Measurements from ENCODE around the gene OR6N1.

OR6N1 gene

DNA sequence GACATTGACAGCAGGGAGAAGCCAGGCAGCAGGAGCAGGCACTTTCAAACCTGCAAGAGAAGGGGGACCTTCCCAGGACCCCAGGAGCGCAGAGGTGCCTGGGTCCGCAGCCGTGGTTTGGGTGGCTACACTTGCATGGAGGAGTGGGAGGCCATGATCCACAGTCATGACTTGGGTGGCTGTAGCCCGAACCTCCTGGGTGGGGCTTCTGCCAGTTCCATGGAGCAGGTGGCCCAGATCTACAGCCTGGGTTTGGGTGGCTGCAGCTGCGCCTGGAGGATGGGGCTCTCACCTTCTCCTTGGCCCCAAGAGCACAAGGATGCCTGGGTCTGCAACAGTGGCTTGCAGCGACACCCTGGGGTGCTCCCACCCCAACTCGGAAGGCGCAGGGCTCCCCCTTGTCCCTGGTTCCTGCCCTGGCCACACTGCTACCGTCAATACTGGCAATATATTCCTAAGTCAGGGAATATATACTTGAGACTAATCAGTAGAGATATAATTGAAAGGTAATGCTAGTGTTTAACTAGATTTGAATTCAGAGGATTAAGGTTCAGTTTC lies 19.8 kb downstream of the OR6N1 start:
- no peak for DNase-seq (ENCODE audit: low read depth, low spot score)

- DNase-seq (ENCODE audit: low read depth, low spot score) = no peak
Observed at GRCh38 chr1:158735848-158736247, 36.1 kb downstream of the OR6N1 start.

- DNase-seq (ENCODE audit: low read depth, low spot score) = no peak
Observed at GRCh38 chr1:158732524-158732923, 39.5 kb downstream of the OR6N1 start.

- DNase-seq (ENCODE audit: low read depth, low spot score) = no peak
Observed at GRCh38 chr1:158731707-158732106, 40.3 kb downstream of the OR6N1 start.

- no peak for DNase-seq (ENCODE audit: low read depth, low spot score)
Observed at GRCh38 chr1:158730453-158730852, 41.5 kb downstream of the OR6N1 start.

DNA sequence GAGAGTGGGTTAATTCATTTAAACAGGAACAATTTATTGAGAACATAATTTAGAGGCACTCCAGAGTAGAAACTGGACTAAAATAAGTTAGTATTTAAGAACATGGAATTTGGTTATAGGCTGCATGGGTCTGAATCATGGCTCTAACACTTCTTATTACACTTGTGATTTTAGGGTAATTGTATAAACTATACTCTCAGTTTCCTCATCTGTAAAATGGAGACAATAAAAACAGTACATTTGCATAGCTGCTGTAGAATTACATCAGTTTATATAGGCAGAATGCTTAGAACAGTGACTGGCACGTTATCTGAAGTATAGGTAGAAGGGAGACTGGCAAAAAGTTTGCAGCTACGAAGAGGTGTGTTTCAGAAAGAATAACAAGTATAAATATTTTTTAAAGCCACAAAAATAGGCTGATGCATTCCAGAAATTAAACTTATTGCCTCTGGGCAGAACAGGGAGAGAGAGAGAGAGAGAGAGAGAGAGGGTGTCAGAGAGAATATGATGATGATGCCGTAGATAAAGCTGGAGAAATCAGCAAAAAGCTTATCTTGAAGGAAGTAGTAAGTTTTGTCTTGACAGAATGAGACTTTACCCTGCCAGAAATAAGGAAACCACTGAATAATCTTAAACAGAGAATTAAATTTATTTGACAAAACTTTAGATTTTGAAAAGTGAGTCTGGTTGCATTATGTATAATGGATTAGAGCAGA lies 43.3 kb downstream of the OR6N1 start:
- DNase-seq (ENCODE audit: low read depth, low spot score) = no peak

- no peak for DNase-seq (ENCODE audit: low read depth, low spot score)
Observed at GRCh38 chr1:158724442-158724841, 47.6 kb downstream of the OR6N1 start.

DNA sequence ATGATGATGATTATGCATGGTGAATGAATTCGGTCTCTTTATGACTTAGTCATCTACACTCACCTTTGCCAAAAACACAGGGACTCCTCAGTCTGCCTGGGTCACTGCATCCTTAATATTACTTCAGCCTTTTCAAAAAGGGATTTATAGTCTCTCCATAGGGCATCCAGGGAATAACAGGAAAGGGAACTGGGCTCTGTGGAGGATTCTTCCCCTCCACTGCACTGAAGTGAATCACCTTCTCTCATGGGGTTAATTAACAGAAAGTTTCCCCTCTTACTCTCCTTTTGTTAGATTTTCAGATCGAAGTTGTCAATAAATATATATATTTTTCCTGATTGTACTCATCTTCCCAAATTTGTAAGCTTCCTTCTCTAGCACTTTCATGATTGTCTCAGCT lies 51.4 kb downstream of the OR6N1 start, which contains the start of gene OR6K3:
OR6K3 (minus strand) TSS at position 101 of the 400 bp plus-strand sequence. CDS start 2,605 bp downstream, outside the sequence.
- DNase-seq (ENCODE audit: low read depth, low spot score) = no peak

DNA sequence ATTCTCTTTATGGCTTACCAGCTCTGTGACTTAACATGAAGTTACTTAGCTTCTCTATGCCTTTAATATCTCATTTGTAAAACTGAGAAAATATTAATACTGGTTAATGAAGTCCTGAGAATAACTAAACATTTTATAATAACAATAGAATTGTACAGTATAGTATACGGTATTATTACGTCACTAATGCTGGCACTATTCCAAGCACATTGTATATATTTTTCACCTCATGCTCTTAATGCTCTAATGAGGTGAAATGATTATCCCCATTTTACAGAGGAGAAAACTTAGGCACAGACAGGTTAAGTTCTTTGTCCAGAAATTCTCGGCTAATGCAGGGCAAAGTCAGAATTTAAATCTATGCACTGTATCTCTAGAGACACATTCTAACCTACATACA lies 52.3 kb downstream of the OR6N1 start:
- DNase-seq (ENCODE audit: low read depth, low spot score) = no peak

DNA sequence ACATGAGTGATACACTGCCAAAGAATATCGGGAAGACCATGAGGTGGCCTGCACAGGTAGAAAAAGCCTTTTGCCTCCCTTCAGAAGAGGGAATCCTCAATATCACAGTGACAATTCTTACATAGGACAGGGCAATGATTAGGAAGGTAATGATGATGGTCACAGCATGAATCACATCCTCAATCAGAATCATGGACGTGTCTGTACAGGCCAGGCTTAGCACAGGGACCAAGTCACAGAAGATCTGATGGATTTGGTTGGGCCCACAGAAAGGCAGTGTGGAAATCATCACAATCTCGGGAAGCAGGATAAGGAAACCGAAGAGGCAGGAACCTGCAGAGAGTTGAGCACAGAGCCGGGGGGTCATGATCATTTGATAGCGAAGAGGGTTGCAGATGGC lies 54.7 kb downstream of the OR6N1 start:
- DNase-seq (ENCODE audit: low read depth, low spot score) = no peak

GRCh38 chr1:158716335-158716734 lies 55.7 kb downstream of the OR6N1 start:
- DNase-seq (ENCODE audit: low read depth, low spot score) = no peak

DNA sequence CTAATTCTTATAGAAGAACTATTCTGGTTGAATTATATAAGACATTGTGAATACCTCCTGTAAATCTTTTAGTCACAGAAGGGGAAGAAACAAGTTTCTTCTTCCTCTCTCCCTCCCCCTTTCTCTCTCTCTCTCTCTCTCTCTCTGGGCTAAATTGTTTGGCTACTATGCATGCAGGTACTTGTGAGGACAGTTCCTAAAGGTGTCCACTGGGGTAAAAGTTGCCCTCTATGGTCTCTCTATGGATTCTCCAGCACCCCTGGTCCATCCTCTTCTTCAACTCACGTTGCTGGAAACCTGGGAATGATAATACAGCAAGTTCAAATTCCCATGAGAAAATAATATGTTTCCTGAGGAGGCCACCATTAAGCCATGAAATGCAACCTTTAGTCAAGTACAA lies 57.2 kb downstream of the OR6N1 start:
- no peak for DNase-seq (ENCODE audit: low read depth, low spot score)
